Gastrocnemius medialis (tissue), 4 donors: Measurements from ENCODE around the gene CDKL1.

Experiments
- CTCF ChIP-seq, 5 experiments: fragments of 450-650 bp in 3 of 5; fragments of 200-600 bp in 2 of 5; sonication (generic) in 2 of 5; IDR thresholded peaks in 4 of 5; conservative IDR thresholded peaks in 1 of 5; 1 replicate in 4 of 5; 2 replicates in 1 of 5; pipeline ENCODE4 v1.5.1; 2016 to 2019; ENCODE audit warnings: antibody characterized with exemption in 5 of 5, mild to moderate bottlenecking in 3 of 5, moderate library complexity in 3 of 5
- POLR2A ChIP-seq, 2 donors: fragments of 450-650 bp; IDR thresholded peaks; one replicate each; pipeline ENCODE4 v1.6.1; 2017; ENCODE audit warnings: antibody characterized with exemption in 2 of 2, mild to moderate bottlenecking in 2 of 2, moderate library complexity in 2 of 2

DNA sequence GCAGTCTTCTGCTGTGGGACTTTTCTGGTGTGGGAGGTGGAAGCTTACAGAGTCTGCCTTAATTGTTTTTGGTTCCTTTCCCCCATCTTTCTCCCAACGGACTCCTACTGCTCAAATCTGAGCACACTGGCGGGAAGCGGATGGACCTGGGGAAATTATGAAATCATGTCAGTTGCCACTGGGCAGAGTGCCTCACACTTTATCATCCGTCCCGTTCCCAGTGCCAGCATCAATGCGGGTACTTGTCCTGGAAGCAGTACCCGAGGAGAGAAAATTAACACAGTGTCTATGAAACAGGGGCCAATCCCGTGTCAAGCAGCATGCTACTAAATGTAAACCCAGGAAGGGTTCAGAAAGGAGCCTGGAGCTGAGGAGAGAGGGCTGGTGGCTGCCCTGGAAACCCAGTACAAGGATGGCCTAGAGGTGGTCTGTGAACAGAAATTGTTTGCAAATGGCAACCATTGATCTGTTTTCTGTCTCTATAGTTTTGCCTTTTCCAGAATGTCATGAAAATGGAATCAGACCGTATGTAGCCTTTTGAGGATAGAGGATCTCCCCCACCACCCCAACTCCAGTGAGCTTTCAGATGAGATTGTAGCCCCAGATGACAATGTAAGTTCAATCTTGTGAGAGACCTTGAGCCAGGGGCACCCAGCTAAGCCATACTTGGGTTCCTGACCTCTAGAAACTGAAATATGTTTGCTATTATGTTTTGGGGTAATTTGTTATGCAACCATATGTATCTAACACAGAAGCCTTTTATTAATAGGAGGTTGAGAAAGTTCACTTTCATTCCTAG, 908 bp upstream of the CDKL1 start:
- TF ChIP-seq CTCF (IDR thresholded peaks at IDR 0.05 in 4 of 5, conservative IDR thresholded peaks at IDR 0.05 in 1 of 5) (no peak), POLR2A (IDR thresholded peaks at IDR 0.05) (no peak)
